GM12878 (cell line): ENCODE data around the gene SERHL2. TPM values are rescaled to one million over a fixed set of nuclear protein-coding genes. Genes with fewer than 3 reads are reported as not detected.

Experiments
- ATF7 ChIP-seq: fragments of 450-650 bp; IDR thresholded peaks from 2 replicates; pipeline ENCODE4 v1.6.1; 2016; ENCODE audit warnings: low read depth, mild to moderate bottlenecking
- BHLHE40 ChIP-seq, 2 experiments: fragments of 450-650 bp in 1 of 2; IDR thresholded peaks; 2 replicates each; pipeline ENCODE4 v1.6.1; 2011 to 2017; ENCODE audit warnings: low read depth in 2 of 2, borderline replicate concordance in 1 of 2, improper control_type of control experiment in 1 of 2, low read length in 1 of 2, mild to moderate bottlenecking in 1 of 2
- BMI1 ChIP-seq: fragments of 450-650 bp; IDR thresholded peaks from 2 replicates; pipeline ENCODE4 v1.6.1; 2016; ENCODE audit warnings: mild to moderate bottlenecking, moderate library complexity, borderline replicate concordance
- BRCA1 ChIP-seq: IDR thresholded peaks from 2 replicates; pipeline ENCODE4 v1.6.1; 2011; ENCODE audit warnings: low read depth, low read length, improper control_type of control experiment
- GABPA ChIP-seq: IDR thresholded peaks from 2 replicates; pipeline ENCODE4 v1.6.1; 2014; ENCODE audit warnings: antibody characterized with exemption, low read depth, mild to moderate bottlenecking, inconsistent platforms
- HDAC6 ChIP-seq: fragments of 200-600 bp; sonication (generic); IDR thresholded peaks from one replicate; pipeline ENCODE4 v1.8.0; 2017; ENCODE audit warnings: antibody characterized with exemption; ENCODE audit not compliant: unreplicated experiment
- MTA2 ChIP-seq: fragments of 450-650 bp; IDR thresholded peaks from 2 replicates; pipeline ENCODE4 v1.6.1; 2016; ENCODE audit warnings: low read depth, mild to moderate bottlenecking, moderate library complexity
- PKNOX1 ChIP-seq: fragments of 450-650 bp; IDR thresholded peaks from 2 replicates; pipeline ENCODE4 v1.6.1; 2016; ENCODE audit warnings: mild to moderate bottlenecking
- RAD51 ChIP-seq: fragments of 450-650 bp; IDR thresholded peaks from 2 replicates; pipeline ENCODE4 v1.6.1; 2016; ENCODE audit warnings: moderate library complexity, mild to moderate bottlenecking, inconsistent platforms
- SIN3A ChIP-seq: IDR thresholded peaks from 2 replicates; pipeline ENCODE4 v1.6.1; 2012; ENCODE audit warnings: low read depth, low read length, improper control_type of control experiment
- YBX1 ChIP-seq: fragments of 450-650 bp; IDR thresholded peaks from 2 replicates; pipeline ENCODE4 v1.6.1; 2016; ENCODE audit warnings: antibody characterized with exemption
- ZBED1 ChIP-seq: IDR thresholded peaks from 2 replicates; pipeline ENCODE4 v1.6.1; 2016; ENCODE audit warnings: borderline replicate concordance
- polyA plus RNA-seq, 11 experiments: library from polyadenylated mRNA; depleted of rRNA in 4 of 11; unstranded in 6 of 11; stranded (reverse) in 5 of 11; fragments of >200 nt; fragmentation: Nextera tagmentation in 4 of 11; fragmentation: Illumina TruSeq in 1 of 11; extraction: Ambion mirVana in 4 of 11; extraction: Trizol in 1 of 11; gene quantifications; 1 replicate in 1 of 11; 2 replicates in 10 of 11; pipeline versions ENCODE4 v1.2.1 to v1.2.3, GENCODE V29; 2011 to 2016; ENCODE audit warnings: inconsistent platforms in 2 of 11, missing spikeins in 2 of 11, low read depth in 1 of 11
- total RNA-seq, 4 experiments: library from RNA; depleted of rRNA in 3 of 4; stranded (reverse); fragments of >200 nt in 3 of 4; fragmentation: Illumina TruSeq in 1 of 4; extraction: Trizol in 1 of 4; gene quantifications; 2 replicates each; pipeline versions ENCODE4 v1.2.1 to v1.2.3, GENCODE V29; 2013 to 2021

The SERHL2 gene
- total and polyA plus RNA-seq, 10 of the 15 experiments (the other 5 are each of a cell fraction or from before 2014, with no cell fraction given) = 0.63 to 2.0 (median 1.2) TPM

- TF ChIP-seq GABPA = no peak
- TF ChIP-seq ATF7 = no peak
- TF ChIP-seq PKNOX1 = 0 out of 2 replicates have a peak, but pooled peaks have one; percentile 11
- TF ChIP-seq HDAC6 = no peak
- no peak for TF ChIP-seq BHLHE40 (IDR thresholded peaks at IDR 0.05; ENCODE audit: borderline replicate concordance in 1 of 2, low read depth in 2 of 2, low read length in 1 of 2)
- TF ChIP-seq RAD51 = no peak
- no peak for TF ChIP-seq YBX1
- TF ChIP-seq ZBED1 = peak; percentile 34; the same call in 1 of the 2 replicates
- TF ChIP-seq MTA2 = no peak
- TF ChIP-seq BRCA1 = no peak
- 0 out of 2 replicates have a peak, but pooled peaks have one; percentile 48 for TF ChIP-seq SIN3A
- TF ChIP-seq BMI1 = no peak
Measured at GRCh38 chr22:42613872-42614301, 60.1 kb downstream of the SERHL2 start (continued).
